ENCODE measurements around the gene CDH23.

The CDH23 gene

DNA sequence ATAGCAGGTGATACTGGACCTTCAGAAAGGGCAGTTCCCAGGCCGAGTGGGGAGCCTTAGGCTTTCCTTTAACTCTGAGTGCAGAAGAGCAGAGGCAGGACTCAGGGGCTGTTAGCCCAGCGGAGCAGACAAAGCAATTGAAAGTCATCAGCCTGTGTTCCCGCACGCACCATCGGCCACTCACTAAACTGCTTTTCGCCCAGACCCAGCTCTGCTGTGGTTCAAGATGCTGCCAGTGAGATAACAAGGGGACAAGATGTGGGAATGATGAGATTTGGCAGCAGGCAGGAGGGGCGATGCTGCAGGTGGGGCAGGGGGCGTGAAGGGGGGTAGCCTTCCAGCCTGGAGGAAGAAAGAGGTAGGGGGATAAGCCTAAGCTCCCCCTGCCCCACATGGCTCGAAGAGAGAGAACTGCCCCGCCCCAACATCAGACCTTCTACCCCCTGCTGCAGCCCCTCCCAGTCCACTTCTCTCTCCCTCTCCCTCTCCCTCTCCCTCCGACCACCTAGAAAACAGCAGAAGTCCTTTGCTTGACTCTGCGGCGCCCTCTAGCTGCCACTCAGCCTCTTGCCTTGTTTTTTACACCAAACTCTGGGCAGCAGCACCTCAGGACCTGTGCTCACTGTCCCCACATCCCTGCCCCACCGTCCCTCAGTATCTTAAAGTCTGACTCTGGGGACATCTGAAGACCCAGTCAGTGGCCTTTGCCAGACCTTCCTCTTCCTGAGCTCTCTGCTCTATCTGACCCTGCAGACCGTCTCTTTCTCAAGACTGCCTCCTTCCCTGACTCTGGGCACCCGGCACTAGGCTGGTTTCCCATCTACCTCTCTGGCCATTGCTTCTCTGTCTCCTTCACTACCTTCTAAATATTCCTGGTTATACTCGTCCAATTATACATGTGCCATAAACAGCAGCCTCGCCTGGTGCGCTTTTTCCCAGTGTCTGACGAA lies 212.4 kb downstream of the CDH23 start:
- H3K36me3 ChIP-seq (ENCODE audit: insufficient read depth), result no peaks in the 10 kb centered on the region
- no peaks in the 10 kb centered on the region for H3K4me1 ChIP-seq (ENCODE audit: low read depth, poor library complexity, severe bottlenecking)
- no peak overlapping the region for H3K4me3 ChIP-seq (IDR thresholded peaks at IDR 0.05; ENCODE audit: insufficient read depth, low read depth, low read length)
- H3K4me2 ChIP-seq, result no peak overlapping the region
- TF ChIP-seq, protein P1, sequence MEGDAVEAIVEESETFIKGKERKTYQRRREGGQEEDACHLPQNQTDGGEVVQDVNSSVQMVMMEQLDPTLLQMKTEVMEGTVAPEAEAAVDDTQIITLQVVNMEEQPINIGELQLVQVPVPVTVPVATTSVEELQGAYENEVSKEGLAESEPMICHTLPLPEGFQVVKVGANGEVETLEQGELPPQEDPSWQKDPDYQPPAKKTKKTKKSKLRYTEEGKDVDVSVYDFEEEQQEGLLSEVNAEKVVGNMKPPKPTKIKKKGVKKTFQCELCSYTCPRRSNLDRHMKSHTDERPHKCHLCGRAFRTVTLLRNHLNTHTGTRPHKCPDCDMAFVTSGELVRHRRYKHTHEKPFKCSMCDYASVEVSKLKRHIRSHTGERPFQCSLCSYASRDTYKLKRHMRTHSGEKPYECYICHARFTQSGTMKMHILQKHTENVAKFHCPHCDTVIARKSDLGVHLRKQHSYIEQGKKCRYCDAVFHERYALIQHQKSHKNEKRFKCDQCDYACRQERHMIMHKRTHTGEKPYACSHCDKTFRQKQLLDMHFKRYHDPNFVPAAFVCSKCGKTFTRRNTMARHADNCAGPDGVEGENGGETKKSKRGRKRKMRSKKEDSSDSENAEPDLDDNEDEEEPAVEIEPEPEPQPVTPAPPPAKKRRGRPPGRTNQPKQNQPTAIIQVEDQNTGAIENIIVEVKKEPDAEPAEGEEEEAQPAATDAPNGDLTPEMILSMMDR (conservative IDR thresholded peaks at IDR 0.05; ENCODE audit: low read depth, low read length), result peak; percentile 68
- no peak overlapping the region for H3K27ac ChIP-seq
- no peak overlapping the region for H2AFZ ChIP-seq (ENCODE audit: low read depth)
- no peaks in the 10 kb centered on the region for H4K20me1 ChIP-seq (ENCODE audit: insufficient read depth)
- peaks cover 47% of the 10 kb centered on the region for H3K27me3 ChIP-seq (ENCODE audit: insufficient read depth, low read depth)
- no peak overlapping the region for H3K9ac ChIP-seq
- H3K79me2 ChIP-seq (ENCODE audit: insufficient read depth, low read depth), result no peaks in the 10 kb centered on the region

GRCh38 chr10:71610651-71611050 lies 213.9 kb downstream of the CDH23 start:
- no peaks in the 10 kb centered on the region for H4K20me1 ChIP-seq (ENCODE audit: insufficient read depth)
- H3K4me2 ChIP-seq, result no peak overlapping the region
- H3K36me3 ChIP-seq (ENCODE audit: insufficient read depth), result no peaks in the 10 kb centered on the region
- H3K4me1 ChIP-seq (ENCODE audit: low read depth, poor library complexity, severe bottlenecking), result no peaks in the 10 kb centered on the region
- no peak overlapping the region for H2AFZ ChIP-seq (ENCODE audit: low read depth)
- TF ChIP-seq, protein P1 (conservative IDR thresholded peaks at IDR 0.05; ENCODE audit: low read depth, low read length), result no peak
- H3K27ac ChIP-seq, result no peak overlapping the region
- H3K9ac ChIP-seq, result no peak overlapping the region
- H3K27me3 ChIP-seq (ENCODE audit: insufficient read depth, low read depth), result peaks cover 55% of the 10 kb centered on the region
- no peaks in the 10 kb centered on the region for H3K79me2 ChIP-seq (ENCODE audit: insufficient read depth, low read depth)
- H3K4me3 ChIP-seq (IDR thresholded peaks at IDR 0.05; ENCODE audit: insufficient read depth, low read depth, low read length), result no peak overlapping the region

DNA sequence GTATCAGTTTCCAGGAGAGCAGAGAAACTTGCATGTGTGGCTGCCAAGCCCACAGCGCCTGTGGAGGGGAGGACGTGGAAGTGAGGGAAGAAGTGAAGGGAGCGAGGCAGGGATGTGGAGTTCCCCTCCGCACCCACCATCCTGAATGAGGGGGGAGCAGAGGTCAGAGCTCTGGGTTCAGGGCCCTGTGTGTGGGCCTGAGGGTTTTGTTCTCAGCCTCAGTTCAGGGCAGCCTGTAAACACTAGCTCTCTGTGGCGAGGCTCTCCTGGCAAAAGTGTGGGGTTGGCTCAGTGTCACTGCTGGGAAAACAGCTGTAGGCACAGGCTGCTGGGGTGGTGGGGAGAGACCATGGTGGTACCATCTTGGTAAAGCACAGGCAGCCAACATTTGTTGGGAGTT lies 214.4 kb downstream of the CDH23 start:
- Histone ChIP-seq H4K20me1 (ENCODE audit: insufficient read depth) (no peaks in the 10 kb centered on the region), H3K4me3 (IDR thresholded peaks at IDR 0.05; ENCODE audit: insufficient read depth, low read depth, low read length) (no peak overlapping the region), H3K36me3 (ENCODE audit: insufficient read depth) (no peaks in the 10 kb centered on the region), H2AFZ (ENCODE audit: low read depth) (no peak overlapping the region), H3K27ac (no peak overlapping the region), H3K27me3 (ENCODE audit: insufficient read depth, low read depth) (peaks cover 58% of the 10 kb centered on the region), H3K4me1 (ENCODE audit: low read depth, poor library complexity, severe bottlenecking) (no peaks in the 10 kb centered on the region), H3K9ac (no peak overlapping the region), H3K4me2 (no peak overlapping the region), H3K79me2 (ENCODE audit: insufficient read depth, low read depth) (no peaks in the 10 kb centered on the region)
- TF ChIP-seq, protein P1 (conservative IDR thresholded peaks at IDR 0.05; ENCODE audit: low read depth, low read length), result no peak

DNA sequence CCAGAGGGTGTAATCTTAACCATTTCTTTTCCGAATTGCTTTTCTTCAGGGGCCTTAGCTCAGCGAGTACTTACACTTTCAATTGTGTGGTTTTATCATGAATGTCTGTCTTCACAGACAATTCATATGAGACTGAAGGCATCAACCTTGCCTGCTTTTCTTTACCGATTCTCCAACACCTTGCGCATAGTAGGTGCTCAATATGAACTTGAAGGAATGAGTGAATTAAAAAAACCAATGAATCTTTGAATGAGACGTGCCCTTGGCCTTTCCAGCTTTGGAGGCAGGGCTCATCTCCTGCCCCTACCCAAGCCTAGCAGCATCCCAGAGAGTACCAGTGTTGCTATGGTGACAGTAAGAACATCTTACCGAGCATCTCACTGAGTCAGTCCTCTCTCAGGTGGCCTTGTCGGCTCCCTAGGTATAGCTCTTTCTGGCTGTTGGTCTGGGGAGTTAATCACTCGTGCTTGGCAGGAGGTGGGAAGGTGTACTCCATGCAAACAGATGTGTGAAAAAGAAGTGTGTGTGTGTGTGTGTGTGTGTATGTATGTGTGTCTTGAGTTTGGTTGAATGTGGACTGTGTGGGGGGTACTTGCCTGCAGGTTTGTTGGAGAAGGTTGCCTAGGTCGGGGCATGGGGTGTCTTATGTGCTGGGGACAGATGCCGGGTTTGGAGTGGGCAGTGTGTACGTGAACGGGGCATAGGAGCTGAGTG lies 215.1 kb downstream of the CDH23 start:
- H3K4me3 ChIP-seq (IDR thresholded peaks at IDR 0.05; ENCODE audit: insufficient read depth, low read depth, low read length), result no peak overlapping the region
- no peak overlapping the region for H2AFZ ChIP-seq (ENCODE audit: low read depth)
- no peak overlapping the region for H3K9ac ChIP-seq
- no peak overlapping the region for H3K27ac ChIP-seq
- no peaks in the 10 kb centered on the region for H3K4me1 ChIP-seq (ENCODE audit: low read depth, poor library complexity, severe bottlenecking)
- H3K4me2 ChIP-seq, result no peak overlapping the region
- no peaks in the 10 kb centered on the region for H3K36me3 ChIP-seq (ENCODE audit: insufficient read depth)
- no peaks in the 10 kb centered on the region for H4K20me1 ChIP-seq (ENCODE audit: insufficient read depth)
- peaks cover 59% of the 10 kb centered on the region for H3K27me3 ChIP-seq (ENCODE audit: insufficient read depth, low read depth)
- TF ChIP-seq, protein P1 (conservative IDR thresholded peaks at IDR 0.05; ENCODE audit: low read depth, low read length), result no peak
- H3K79me2 ChIP-seq (ENCODE audit: insufficient read depth, low read depth), result no peaks in the 10 kb centered on the region
